ENCODE results near the gene CSTF2.

The CSTF2 gene

GRCh38 chrX:100871594-100872560 lies 51.7 kb downstream of the CSTF2 start:
- no peak for ATAC-seq

- ATAC-seq, result no peak
Observed at GRCh38 chrX:100874325-100874724, 54.1 kb downstream of the CSTF2 start, which contains the start of gene NOX1. TSS of gene NOX1 (minus strand) at chrX:100874359. CDS start at chrX:100874139, 220 bp downstream.

GRCh38 chrX:100880368-100880767 lies 60.2 kb downstream of the CSTF2 start:
- no peak for ATAC-seq

GRCh38 chrX:100883654-100884053 lies 63.5 kb downstream of the CSTF2 start:
- ATAC-seq, result no peak
